Right atrium auricular region (tissue), 2 donors: ENCODE measurements around the gene LIPE. TPM values are rescaled to one million over a fixed set of nuclear protein-coding genes. Genes with fewer than 3 reads are reported as not detected.

Experiments used
- DNase-seq: peaks from one replicate; pipeline ENCODE4 v3.0.0-alpha.2; 2019; ENCODE audit warnings: low spot score
- H3K27ac ChIP-seq, 2 donors: fragments of 200-600 bp; sonication (generic); 1 replicate in 1 of 2; 2 replicates in 1 of 2; pipeline ENCODE4 v1.5.1; 2016 to 2019
- H3K27me3 ChIP-seq, 2 donors: fragments of 200-600 bp; sonication (generic); one replicate each; pipeline versions ENCODE4 v1.5.1 to v1.6.0; 2017 to 2019
- H3K36me3 ChIP-seq: fragments of 200-600 bp; sonication (generic); one replicate; pipeline ENCODE4 v1.5.1; 2016
- H3K4me1 ChIP-seq, 2 donors: fragments of 200-600 bp; sonication (generic); one replicate each; pipeline versions ENCODE4 v1.5.1 to v1.6.0; 2017 to 2019
- H3K4me3 ChIP-seq, 2 donors: fragments of 200-600 bp; sonication (generic); 1 replicate in 1 of 2; 2 replicates in 1 of 2; pipeline ENCODE4 v1.5.1; 2017 to 2019; ENCODE audit warnings: mild to moderate bottlenecking in 1 of 2, moderate library complexity in 1 of 2
- H3K9me3 ChIP-seq, 2 donors: fragments of 200-600 bp; sonication (generic); one replicate each; pipeline ENCODE4 v1.5.1; 2019
- CTCF ChIP-seq, 2 donors: fragments of 200-600 bp; sonication (generic); IDR thresholded peaks; one replicate each; pipeline ENCODE4 v1.5.1; 2019; ENCODE audit warnings: antibody characterized with exemption in 2 of 2
- total RNA-seq, 2 donors: library from RNA; depleted of rRNA; stranded (reverse); fragments of >200 nt; gene quantifications; one replicate each; pipeline ENCODE4 v1.1.0, GENCODE V29; 2016

Gene LIPE
- total RNA-seq, 2 donors from 2014 or later, result 11.6 to 36.5 TPM

- no peaks in the 10 kb centered on the region for H3K9me3 ChIP-seq
- DNase-seq, result no peak
- H3K4me3 ChIP-seq, result no peak overlapping the region
- H3K27me3 ChIP-seq, result no peaks in the 10 kb centered on the region
- peaks cover 3 to 22% of the 10 kb centered on the region in 2 donors for H3K4me1 ChIP-seq
- no peak for TF ChIP-seq CTCF (IDR thresholded peaks at IDR 0.05)
- H3K36me3 ChIP-seq, result peaks cover 37% of the 10 kb centered on the region
- H3K27ac ChIP-seq, result no peak overlapping the region
Measured at GRCh38 chr19:42362342-42362741, 64.8 kb downstream of the LIPE start.

GRCh38 chr19:42361545-42361910, 65.7 kb downstream of the LIPE start:
- Histone ChIP-seq H3K4me1 (peaks cover 3 to 21% of the 10 kb centered on the region in 2 donors), H3K27ac (no peak overlapping the region), H3K27me3 (no peaks in the 10 kb centered on the region), H3K4me3 (no peak overlapping the region), H3K36me3 (peaks cover 45% of the 10 kb centered on the region), H3K9me3 (no peaks in the 10 kb centered on the region)
- TF ChIP-seq CTCF (IDR thresholded peaks at IDR 0.05), result no peak
- DNase-seq, result no peak

GRCh38 chr19:42360787-42361544, 66.2 kb downstream of the LIPE start:
- Histone ChIP-seq H3K9me3 (no peaks in the 10 kb centered on the region), H3K36me3 (peaks cover 51% of the 10 kb centered on the region), H3K27ac (no peak overlapping the region), H3K4me3 (no peak overlapping the region), H3K27me3 (no peaks in the 10 kb centered on the region), H3K4me1 (peaks cover 3 to 15% of the 10 kb centered on the region in 2 donors)
- DNase-seq, result no peak
- no peak for TF ChIP-seq CTCF (IDR thresholded peaks at IDR 0.05)

GRCh38 chr19:42357290-42357689, 69.9 kb downstream of the LIPE start:
- no peak for DNase-seq
- H3K4me1 ChIP-seq, result no peaks in the 10 kb centered on the region
- no peaks in the 10 kb centered on the region for H3K27me3 ChIP-seq
- peaks cover 50% of the 10 kb centered on the region for H3K36me3 ChIP-seq
- H3K27ac ChIP-seq, result no peak overlapping the region
- H3K9me3 ChIP-seq, result no peaks in the 10 kb centered on the region
- no peak for TF ChIP-seq CTCF (IDR thresholded peaks at IDR 0.05)
- no peak overlapping the region for H3K4me3 ChIP-seq

- Histone ChIP-seq H3K4me3 (no peak overlapping the region), H3K27ac (no peak overlapping the region), H3K36me3 (peaks cover 46% of the 10 kb centered on the region), H3K27me3 (no peaks in the 10 kb centered on the region), H3K9me3 (no peaks in the 10 kb centered on the region), H3K4me1 (no peaks in the 10 kb centered on the region)
- no peak for TF ChIP-seq CTCF (IDR thresholded peaks at IDR 0.05)
- no peak for DNase-seq
Measured at GRCh38 chr19:42356686-42357085, 70.5 kb downstream of the LIPE start.

GRCh38 chr19:42355896-42356295, 71.3 kb downstream of the LIPE start:
- no peaks in the 10 kb centered on the region for H3K9me3 ChIP-seq

More at GRCh38 chr19:42355896-42356295, 71.3 kb downstream of the LIPE start:
- Histone ChIP-seq H3K27me3 (no peaks in the 10 kb centered on the region), H3K36me3 (peaks cover 51% of the 10 kb centered on the region), H3K4me3 (no peak overlapping the region), H3K4me1 (no peaks in the 10 kb centered on the region), H3K27ac (no peak overlapping the region)
- TF ChIP-seq CTCF (IDR thresholded peaks at IDR 0.05), result no peak
- DNase-seq, result no peak
